A673 (cell line): ENCODE measurements around the gene BPIFB1.

Experiments
- CTCF ChIP-seq: fragments of 300-800, 200-600 bp; sonication (generic); conservative IDR thresholded peaks from 2 replicates; pipeline ENCODE4 v1.5.1; 2017; ENCODE audit warnings: low read depth, mild to moderate bottlenecking, antibody characterized with exemption, low read length, moderate library complexity, mixed read lengths
- EZH2 ChIP-seq: fragments of 200-600 bp; sonication (generic); IDR thresholded peaks from 2 replicates; pipeline ENCODE4 v1.6.1; 2017; ENCODE audit warnings: borderline replicate concordance, low read depth, mild to moderate bottlenecking, mixed read lengths, antibody characterized with exemption, low read length; ENCODE audit not compliant: poor library complexity, severe bottlenecking

- TF ChIP-seq EZH2, result no peak
- no peak for TF ChIP-seq CTCF
Measured at GRCh38 chr20:33353013-33353402, 70.0 kb downstream of the BPIFB1 start.
